GOT3 (cell line): ENCODE data around the gene B9D1.

ENCODE experiments used
- DNase-seq: peaks from one replicate; lab custom pipeline; 2025; ENCODE audit warnings: mixed read lengths; lab: John Stamatoyannopoulos, UW

The B9D1 gene, protein sequence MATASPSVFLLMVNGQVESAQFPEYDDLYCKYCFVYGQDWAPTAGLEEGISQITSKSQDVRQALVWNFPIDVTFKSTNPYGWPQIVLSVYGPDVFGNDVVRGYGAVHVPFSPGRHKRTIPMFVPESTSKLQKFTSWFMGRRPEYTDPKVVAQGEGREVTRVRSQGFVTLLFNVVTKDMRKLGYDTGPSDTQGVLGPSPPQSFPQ

DNA sequence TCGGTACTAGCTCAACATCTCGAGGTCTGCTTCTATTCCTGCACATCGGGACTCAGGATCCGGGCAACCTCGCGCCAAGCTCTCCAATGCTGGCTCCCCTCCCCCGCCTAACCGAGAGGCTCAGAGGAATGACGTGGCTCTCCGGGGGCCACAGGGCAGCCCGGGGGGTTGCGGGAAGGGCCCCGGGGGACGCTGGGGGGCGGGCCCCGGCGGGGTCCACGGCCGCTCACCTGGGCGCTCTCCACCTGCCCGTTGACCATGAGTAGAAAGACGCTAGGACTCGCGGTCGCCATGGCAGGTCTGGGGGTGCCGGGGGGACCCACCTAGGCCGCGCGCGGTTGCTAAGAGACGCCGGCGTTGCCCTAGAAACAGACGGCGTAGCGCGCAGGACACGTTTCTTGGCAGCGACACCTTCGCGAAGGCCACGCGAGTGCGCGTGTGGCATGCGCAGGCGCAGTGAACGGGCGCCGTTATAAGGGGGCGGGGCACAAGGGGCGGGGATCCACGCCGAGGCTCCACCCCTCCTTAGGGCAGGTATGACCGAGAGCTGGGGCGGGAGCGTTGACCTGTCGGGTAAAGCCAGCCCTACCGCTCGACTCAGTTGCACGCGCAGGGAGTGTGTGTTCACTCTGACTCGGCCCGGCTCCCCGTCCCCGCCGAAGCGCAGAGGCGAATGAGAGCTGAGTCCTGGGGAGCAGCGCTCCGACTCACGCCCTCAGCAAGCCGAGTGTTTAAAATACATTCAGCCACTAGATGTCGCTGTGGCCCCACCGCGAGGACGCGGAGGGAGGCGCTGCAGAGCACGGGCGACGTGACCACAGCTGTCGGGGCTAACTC is at the start of gene B9D1:
Gene B9D1 (minus strand): TSS at position 447 of the 837 bp plus-strand sequence. CDS start 154 bp downstream, at position 293.
- peak; percentile 88 for DNase-seq

DNA sequence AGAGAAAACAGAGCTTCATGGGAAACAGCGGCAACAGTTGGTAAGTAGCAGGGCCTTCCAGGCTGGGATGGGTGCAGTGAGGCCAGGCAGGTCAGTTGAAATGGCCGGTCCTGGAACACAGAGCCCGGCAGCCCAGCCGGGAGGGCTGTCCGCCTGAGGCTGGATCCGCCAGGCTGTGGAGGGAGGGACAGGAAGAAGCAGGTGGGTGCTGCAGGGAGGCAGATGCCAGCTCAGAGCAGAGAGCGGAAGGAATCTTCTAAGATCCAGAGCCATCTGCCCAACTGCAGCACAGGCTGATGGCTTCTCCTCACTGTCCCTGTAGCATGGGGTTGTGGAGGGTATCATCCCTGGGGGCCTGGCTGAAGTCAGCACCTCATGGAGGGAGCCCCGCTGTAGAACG is 49.1 kb upstream of the B9D1 start:
- DNase-seq = no peak

DNA sequence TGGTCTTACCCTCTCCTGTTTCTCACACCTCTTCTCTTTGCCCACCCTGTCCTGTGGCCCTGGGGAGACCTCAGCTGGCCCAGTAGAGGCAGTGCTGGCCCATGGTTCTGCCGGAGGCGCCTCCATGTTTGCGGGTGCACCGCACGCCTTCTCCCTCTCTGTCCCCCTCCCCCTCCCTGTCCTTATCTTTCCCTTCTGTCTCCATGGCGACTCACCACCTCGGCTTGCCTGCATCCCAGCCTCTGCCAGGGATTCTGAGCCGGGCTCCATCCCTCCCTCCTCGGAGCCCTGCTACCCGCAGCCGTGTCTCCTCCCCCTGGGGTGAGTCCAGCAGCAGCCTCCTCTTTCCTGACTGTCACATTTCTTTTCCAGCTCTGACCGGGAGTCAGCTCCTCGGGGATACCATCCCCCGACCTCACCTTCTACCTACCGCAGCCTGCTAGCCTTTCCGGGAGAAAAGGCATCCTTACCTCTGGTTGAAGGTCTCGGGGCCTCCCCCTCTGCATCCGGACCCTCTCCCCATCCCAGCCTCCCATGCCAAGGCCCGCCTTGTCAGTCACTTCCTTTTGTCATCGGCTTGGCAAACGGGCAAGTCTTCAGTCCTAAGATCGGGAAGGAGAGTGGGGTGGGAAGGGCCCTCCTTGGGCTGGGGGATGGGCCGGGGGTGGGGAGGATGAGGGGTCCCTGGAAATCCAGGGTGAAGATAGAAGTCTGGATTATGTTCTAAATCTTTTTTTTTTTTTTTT is 48.5 kb upstream of the B9D1 start, which contains the start of gene RNF112:
Gene RNF112 (plus strand): TSS at position 358 of the 746 bp plus-strand sequence. CDS start 177 bp downstream, at position 535.
- no peak for DNase-seq

DNA sequence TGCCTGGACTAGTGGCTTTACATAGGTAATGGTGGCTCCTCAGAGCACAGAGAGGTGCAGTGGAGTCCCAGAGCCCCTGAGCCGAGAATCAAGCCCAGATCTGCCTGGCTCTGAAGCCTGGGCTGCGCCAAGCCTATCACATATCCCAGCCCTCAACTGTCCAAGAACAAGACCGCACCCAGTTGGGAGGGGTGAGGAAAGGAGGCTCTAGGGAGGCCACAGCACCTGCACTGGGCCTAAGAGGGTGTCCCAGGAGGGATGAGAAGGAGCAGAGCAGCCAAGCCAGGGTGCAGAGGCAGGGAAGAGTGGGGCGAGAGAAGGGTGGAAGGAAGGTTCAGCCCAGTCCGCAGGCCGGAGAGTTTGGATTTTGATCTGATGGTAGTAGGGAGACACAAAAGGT is 47.6 kb upstream of the B9D1 start:
- DNase-seq = no peak

DNA sequence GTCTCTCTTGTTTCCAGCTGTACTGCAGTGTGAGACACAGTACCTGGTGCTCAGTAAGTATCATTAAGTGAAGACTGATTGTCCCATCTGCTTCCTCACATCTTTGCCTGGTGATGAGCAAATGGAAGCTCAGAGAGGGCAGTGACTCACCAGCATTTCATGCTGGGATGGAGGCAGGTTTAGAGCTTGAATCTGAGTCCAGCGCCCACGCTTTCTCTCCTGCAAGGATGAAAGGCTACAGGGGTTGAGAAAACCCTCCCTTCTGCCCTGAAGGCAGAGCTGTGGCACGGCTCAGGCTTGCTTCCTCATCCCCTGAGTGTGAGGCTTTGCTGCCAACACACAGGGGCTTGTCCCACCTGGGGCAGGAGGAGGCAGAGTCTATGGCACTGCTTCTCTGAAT is 47.0 kb upstream of the B9D1 start:
- DNase-seq = no peak

DNA sequence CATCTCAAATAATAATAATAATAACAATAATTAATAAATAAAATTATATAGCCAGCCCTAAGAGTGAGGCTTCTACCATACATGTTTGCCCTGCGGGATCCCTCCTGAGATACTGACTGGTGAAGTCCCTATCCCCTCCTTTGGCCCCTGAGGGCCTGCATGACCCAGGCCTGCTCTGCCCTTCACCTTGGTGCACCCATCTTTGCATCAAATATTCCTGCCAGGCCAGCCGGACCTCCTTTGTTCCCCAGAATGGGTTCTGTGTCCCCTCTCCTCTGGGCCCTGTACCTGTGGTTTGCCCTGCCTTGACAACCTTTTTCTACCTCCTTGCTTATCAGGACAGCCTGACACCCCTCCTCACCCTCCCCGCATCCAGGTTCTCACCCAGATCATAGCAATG is 46.5 kb upstream of the B9D1 start:
- no peak for DNase-seq

DNA sequence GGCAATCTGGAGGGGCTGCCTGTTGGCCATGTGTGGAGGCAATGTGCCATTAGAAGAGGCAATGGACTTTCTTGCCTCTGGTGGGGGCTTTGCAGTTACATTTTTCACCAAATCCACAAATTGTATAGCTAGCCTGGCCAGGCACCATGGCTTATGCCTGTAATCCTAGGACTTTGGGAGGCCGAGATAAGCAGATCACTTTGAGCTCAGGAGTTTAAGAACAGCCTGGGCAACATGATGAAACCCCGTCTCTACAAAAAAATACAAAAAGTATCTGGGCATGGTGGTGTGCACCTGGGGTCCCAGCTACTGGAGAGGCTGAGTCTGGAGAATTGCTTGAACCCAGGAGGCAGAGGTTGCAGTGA is 45.8 kb upstream of the B9D1 start:
- no peak for DNase-seq

DNA sequence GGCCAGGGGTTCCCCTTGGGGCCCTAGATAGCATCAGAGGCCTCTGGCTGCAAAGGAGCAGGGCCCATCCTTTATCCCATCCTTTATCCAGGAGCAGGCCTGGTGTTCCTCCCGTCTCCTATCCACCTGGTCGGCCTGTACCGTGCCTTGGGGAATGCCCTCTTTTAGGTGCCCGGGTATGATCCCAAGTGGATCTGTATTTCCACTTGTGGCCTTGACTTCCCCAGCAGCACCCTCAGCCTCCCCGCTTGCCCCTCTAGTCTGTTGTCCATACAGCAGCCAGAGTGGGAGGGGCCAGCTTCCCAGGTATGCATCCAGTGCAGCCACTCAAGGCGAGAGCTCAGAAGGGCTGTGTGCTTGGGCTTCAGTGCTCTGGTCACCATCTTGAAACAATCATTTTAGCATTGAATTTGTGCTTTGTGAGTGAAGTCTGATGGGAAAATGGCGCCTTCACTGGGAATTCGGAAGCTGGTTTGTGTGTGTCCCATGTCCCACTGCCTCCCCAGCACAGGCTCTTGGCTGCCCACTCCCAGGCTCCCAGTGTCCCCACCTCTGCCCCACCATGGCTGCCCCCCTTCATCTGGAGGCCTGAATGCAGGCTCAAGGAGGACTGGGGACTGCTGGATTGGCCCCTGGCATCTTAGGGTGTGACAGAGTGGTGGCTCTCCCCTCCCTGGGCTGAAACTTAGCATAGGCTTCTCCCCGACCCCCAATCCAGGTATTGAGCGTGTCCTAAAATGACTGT is 45.2 kb upstream of the B9D1 start:
- no peak for DNase-seq

DNA sequence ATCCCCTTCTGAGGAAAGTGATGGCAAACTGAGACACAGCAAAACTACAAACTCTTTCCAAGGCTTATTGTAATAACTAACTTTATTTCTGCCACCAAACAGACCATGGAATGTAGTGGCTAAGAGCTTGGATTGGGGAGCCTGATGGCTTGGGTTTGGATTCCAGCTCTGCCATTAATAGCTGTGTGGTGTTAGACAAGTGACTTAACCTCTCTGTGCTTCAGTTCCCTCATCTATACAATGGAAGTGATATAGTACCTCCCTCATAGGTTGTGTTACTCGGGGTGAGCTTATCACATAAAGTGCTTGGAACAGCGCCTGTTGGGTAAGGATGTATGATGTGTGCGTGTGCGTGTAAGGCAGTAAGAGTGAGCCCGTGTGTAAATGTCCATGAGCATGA is 42.6 kb upstream of the B9D1 start:
- DNase-seq = no peak

DNA sequence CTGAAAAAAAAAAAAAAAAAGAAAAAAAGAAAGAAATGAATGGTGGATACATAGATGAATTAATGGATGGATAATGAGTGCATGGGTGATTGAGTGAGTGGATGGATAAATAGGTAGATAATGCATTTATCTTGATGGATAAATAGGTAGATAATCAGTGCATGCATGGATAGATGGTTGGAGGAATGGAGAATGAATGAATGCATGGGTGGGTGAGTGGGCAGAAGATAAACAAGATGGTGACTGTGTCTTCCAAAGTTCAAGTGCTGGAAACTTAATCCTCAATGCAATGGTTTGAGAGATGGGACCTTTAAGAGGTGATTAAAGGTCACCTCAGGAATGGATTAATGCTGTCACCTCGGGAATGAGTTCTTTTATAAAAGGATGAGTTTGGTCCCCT is 41.7 kb upstream of the B9D1 start:
- DNase-seq = no peak

DNA sequence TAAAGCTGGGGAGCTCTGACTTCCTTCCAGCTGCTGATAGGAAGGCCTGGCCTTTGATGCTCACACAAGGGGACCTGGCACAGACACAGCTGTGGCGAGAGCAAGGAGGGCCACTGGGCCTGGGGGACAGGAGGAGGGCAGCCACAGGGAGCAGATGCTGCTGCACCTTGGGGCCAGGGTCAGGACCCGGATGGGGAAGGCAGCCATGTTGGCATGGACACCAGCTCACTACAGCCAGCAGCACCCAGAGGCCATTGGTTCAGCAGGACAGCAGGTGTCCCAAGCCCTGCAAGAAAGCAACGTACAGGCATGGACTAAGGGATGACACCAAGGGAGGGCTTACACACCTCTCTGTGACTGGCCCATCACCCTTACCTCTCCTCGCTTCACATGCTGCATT is 40.5 kb upstream of the B9D1 start:
- no peak for DNase-seq

DNA sequence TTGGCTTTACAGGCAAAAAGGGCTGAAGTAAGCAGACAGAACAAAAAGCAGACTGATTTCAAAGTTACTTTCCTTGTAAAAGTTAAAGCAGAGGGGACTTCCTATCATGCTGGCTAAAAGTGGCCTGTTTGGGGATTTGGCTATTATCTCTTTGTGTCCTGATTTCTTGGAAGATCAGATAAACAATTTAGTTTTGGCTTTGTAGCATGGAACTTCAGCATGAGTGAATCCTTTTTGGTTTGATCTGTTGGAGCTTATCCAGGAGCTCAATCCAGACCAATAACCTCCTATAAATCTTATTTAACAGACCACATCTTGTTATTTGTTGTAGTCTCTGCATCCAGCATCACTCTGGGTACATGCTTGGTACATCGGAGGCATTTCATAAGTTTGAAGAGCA is 39.6 kb upstream of the B9D1 start:
- no peak for DNase-seq

DNA sequence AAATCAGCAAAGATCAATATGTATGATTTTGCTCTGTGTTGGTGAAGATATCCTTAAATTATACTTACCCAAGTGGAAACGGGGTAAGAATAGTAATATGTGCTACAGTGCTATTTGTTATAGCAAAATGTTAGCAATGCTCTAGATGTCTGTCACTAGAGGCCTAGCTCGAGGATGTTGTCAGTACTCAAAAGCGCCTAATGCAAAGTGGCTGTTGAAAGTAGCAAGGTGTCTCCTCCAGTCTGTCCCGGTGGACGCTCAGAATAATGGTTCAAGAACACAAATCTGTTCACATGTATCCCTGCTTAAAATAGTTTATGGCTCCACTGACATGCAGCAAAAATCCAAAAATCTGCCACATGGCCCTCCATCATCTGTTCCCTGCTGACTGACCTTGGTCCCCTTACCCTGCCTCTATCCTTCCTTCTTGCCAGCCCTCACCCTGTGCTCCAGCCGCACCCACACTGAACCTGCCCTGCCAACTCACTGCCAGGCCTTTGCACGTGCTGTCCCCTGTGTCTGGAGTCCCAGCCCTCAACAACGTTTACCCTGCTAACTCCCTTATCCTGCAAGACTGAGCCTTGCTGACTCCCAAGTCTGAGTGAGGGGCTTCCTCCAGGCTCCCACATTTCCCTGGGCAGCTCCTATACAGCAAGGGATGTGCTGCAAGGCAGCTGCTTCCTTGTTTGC is 38.9 kb upstream of the B9D1 start:
- no peak for DNase-seq

DNA sequence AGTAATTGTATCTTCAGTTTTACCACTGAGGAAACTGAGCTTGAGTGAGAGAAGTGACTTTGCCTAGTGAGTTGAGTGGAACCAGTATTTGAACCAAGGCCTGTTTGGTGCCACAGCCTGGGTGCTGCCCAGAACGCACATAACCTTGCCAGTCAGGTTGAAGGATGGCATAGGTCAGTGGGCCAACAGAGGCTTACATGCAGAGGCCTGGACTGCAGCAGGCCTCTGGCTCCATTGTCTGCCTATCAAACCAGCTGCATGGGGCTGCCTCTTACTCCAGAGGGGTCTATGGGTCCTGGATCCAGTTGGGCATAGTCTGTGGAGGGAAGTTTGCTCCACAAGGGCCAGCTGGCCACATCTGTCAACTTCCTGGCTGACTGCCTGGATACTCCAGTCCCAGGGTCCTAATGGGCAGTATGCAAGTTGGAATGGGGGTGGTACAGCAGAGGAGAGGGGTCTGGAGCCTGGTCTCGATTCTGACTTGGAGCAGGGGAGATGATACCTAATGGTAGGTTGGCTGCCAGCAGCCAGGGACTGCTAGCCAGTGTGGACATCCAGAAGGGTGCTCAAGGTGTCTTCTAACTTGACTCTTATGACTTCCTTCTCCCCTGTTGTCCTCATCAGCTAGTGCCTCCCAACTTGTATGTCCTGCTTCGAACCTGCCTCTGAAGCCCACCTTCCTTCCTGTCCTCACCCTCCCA is 37.4 kb upstream of the B9D1 start:
- no peak for DNase-seq

DNA sequence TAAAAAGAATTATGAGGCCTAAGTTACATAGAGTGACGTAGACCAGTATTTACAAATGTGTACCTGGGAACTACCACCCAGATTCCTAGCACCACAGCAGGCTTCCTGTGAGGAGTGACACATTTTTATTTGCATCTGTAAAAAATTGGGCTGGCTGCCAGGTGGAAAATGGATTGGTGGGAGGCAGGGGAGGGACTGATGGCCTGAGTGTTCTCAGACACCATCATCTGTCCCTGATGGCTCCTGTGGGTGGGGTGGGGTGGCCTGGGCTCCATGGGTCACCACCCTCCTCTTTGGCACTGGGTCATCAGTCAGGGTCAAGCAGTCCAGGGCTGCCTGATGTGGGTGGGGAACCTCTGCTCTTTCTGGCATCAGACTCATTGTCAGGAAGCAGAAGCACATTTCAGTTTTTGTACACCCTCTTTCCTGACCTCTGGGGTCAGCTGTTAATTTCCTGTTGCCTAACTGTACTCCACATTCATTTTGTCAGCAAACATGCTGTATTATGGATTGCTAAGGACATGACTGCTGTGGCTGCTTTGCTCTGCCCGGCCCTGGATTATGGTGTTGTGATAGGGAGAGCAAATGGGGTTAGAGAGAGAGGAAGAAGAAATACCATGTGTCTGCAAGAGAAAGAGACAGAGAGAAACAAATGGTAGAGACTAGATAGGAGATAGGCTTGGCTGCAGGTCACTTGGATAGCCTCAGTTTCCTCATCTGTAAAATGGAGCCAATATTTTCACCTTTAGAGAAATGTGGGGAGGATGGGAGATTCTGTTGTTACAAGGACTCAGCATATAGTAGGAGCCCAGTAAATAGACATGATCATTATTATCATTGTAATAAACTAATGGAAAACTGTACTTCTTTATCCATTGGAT is 36.0 kb upstream of the B9D1 start:
- no peak for DNase-seq

DNA sequence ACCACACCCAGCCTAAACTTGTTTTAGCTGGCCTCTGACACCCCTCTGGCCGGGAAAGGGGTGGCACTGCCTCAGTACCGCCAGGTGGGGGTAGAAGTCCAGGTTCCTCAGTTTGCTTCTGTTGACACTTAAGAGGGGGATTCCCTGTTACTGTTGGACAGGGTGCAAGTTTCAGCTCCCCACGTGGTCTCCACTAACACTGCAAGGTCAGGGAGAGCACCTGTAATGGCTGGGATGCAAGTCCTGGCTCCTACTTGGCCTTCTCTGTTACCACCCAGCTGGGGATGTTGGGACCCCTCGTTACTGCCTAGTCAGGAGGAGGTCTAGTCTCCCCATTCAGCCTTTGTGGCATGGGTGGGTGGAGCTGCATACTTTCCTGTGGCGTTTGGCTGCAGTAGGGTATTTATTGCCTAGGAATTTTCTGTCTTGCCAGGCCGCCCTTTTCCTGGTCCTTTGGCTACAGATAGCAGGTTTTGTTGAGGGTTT is 35.1 kb upstream of the B9D1 start:
- no peak for DNase-seq

DNA sequence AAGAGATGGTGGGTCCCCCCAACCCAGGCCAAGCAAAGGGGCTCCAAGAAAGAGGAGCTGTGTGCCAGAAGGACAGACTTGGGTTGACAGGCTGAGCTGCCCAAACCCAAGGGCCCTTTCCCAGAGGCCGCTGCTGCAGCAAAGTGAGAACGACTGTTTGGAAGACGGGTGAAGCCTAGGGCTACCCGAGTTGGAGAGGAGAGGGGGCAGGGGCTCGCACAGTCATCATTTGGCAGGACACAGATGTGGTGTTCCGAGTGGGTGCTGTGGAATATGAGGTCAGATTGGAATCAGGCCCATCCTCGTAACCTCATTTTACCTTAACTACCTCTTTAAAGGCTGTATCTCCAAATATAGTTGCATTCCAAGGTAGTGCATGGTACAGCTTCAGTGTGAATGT is 29.8 kb upstream of the B9D1 start:
- no peak for DNase-seq

DNA sequence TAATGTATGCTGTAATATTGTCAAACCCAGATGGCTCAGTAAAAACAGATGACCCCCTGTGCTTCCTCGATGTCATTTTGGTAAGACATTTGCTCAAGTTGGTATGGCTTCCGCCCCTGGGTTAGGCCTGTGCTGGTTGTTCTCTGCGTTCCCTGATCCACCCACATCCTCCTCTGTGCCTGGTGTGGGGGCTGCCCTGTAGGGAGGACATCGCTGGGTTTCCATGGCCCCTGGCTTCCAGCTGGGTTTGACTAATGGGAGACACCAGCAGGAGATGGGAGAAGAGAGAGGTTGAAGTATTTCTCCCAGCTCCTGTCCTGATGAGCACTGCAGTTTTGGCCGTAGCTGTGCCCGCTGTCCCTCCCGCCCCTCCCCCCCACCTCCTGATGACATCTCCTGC is 28.9 kb upstream of the B9D1 start:
- DNase-seq = no peak

DNA sequence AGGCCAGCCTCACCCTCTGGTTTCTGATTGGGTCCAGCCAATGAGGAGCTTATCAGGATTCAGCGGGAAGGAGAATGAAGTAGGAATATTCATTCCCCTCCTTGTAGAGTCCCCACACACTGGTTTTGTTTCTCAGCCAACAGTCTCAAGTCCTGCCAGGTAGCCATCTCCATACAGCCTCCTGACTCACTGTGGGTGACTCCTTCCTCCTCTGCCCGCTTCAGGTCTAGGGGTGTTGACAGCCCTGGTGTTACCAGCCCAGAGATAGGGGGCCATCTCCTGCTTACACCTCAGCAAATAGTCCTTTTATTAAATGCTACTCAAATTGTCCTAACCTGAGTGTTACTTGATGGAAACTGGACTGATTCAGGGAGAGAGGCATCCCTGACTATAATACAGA is 28.4 kb upstream of the B9D1 start:
- no peak for DNase-seq
